ENCODE measurements around the gene CDCA5. TPM values are rescaled to one million over a fixed set of nuclear protein-coding genes. Genes with fewer than 3 reads are reported as not detected.
A peak's percentile ranks its signal among the peaks of the same experiment; 100 is the strongest.

CDCA5 gene
- total RNA-seq, 1 donor from 2014 or later: 9.0 TPM

DNA sequence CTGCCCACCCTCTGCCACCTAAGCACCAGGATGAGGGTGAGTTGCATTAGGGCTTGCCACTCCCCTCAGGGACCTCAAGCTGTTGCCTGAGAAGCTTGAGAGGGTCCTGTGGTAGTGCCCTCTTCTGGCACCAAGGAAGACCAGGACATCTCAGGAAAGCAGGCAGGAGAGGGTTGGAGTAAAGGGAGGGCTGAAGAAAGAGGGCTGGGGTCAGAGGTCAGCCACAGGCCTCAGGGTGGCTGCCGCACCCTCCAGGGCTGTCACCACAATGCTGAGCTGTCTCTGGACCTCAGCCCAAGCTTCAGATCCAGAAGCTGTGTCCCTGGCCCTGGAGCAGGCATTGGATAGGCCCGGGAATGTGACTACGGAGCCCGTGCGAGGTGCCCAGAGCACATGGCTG lies 38.8 kb downstream of the CDCA5 start:
- no peak for DNase-seq (ENCODE audit: low read depth, low spot score)

DNA sequence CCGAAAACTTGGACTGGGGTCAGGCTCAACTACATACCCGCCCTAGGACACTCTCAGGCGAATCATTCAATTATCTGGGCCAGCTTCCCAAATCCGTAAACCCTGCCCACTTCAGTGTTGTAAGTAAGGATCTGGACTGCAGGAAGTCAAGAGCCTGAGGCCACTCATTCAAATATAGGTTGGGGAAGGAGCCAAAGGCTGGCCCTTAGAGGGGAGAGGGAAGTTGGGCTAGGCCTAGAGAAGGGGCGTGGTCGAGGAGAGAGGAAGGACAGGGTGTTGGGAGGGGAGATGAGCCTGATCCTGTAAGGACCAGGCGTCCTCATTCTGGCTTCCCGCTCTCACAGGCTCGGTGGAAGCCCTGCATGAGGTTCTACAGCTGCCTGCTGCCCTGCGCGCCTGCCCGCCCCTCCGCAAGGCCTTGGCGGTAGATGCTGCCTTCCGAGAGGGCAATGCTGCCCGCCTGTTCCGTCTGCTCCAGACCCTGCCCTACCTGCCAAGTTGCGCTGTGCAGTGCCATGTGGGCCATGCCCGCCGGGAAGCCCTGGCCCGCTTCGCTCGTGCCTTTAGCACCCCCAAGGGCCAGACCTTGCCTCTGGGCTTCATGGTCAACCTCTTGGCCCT lies 39.8 kb downstream of the CDCA5 start:
- no peak for DNase-seq (ENCODE audit: low read depth, low spot score)

DNA sequence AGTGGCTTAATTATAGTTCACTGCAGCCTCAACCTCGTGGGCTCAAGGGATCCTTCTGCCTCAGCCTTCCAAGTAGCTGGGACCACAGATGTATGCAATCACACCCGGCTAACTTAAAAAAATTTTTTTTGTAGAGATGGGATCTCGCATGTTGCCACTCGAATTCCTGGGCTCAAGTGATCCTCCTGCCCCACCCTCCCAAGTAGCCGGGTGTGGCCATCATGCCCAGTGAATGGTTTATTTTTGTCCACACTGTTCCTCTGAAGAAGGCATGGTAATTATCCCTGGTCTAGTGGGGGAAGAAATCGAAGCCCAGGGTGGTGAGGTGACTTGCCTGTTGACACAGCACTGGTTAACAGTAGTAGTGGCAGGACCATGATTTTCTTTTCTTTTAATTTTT lies 40.9 kb downstream of the CDCA5 start:
- no peak for DNase-seq (ENCODE audit: low read depth, low spot score)

DNA sequence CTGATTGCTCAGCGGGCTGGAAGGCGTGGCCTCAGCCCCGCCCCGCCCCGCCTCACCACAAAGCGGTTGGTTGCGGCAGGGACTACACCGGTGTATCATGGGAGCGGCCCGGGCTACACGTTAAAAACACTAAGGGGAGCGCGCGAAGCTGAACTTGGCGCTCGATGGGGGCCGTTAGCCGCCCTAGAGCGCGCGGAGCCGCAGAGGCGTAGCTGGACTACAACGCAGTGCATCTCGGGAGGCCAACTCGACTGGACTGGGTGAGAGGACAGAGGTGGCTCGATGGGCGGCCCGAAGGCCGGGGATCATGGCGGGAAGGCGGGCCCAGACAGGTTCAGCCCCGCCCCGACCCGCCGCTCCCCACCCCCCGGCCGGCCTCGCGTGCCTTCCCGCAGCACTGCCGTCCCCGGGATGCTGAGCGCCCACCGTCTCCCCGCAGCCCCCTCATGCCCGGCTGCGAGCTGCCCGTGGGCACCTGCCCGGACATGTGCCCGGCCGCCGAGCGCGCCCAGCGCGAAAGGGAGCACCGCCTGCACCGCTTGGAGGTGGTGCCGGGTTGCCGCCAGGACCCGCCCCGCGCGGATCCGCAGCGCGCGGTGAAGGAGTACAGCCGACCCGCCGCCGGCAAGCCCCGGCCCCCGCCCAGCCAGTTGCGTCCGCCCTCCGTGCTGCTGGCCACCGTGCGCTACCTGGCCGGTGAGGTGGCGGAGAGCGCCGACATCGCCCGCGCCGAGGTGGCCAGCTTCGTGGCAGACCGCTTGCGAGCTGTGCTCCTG lies 42.8 kb downstream of the CDCA5 start, which contains the start of gene SAC3D1:
SAC3D1 (plus strand) TSS at position 364 of the 776 bp plus-strand sequence; CDS start at position 447, 83 bp downstream.
- peak; percentile 65 for DNase-seq (ENCODE audit: low read depth, low spot score)

DNA sequence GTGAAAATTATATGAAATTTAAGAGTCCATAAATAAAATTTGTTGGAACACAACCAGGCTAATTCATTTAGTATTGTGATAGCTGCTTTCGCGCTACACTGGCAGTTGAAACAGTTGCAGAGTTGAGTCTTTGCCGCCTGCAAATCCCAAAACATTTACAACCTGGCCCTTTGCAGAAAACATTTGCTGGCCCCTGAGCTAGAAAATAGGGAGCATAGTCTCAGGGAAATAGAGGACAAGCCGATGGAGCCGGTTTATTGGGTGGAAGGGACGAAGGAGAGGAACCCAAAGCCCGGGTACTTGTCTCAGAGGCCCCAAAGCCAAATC lies 43.4 kb downstream of the CDCA5 start:
- DNase-seq (ENCODE audit: low read depth, low spot score): no peak

DNA sequence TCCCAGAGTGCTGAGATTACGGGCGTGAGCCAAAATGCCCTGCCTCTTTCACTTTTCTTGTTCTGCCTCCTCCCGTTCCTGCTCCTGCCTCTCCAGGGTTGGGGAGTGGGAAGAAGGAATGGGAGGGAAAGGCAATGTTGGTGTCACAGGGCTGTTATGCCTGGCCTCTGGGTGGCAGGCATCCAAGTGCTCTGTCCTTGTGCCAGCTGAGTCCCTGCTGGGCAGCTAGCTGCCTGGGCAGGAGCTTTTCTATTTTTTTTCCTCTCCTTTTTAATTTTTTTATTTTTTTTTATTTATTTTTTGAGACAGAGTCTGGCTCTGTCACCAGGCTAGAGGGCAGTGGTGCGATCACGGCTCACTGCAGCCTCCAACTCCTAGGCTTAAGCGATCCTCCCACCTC lies 46.9 kb downstream of the CDCA5 start:
- no peak for DNase-seq (ENCODE audit: low read depth, low spot score)

DNA sequence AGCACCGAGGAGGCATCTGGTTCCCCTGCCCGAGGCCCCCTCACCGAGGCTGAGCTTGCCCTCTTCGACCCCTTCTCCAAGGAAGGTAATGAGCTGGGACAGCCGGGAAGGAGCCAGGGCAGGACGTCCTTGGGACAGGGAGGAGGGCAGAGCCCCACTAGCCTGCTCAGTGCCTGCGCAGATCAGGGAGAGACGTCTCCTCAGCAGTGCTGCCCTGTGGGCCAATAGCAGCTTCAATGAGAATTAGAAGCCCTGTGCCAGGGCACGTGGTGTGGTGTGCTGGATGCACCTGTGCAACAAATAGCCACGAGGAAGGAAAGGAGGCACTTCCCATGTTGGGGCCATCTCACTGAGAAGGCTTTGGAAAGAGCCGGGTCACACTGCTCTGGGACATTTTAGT lies 48.3 kb downstream of the CDCA5 start:
- no peak for DNase-seq (ENCODE audit: low read depth, low spot score)

DNA sequence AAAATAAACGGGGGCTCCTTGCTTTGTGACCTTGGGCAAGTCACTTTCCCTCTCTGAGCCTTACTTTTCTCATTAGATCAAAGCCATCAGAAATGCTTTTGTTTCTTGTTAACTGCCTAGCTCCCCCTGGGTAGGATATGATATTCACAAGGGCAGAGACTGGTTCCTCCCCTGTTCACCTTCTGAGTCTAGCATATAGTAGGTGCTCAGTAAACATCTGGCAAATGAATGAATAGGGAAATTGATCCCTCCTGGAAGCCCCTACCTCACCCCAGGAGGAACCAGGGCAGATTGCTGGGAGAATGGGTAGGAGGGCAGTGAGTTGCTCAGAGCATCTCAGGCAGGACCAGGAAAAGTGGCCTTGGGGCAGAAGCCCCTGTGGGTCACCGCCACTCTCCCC lies 49.4 kb downstream of the CDCA5 start:
- no peak for DNase-seq (ENCODE audit: low read depth, low spot score)

DNA sequence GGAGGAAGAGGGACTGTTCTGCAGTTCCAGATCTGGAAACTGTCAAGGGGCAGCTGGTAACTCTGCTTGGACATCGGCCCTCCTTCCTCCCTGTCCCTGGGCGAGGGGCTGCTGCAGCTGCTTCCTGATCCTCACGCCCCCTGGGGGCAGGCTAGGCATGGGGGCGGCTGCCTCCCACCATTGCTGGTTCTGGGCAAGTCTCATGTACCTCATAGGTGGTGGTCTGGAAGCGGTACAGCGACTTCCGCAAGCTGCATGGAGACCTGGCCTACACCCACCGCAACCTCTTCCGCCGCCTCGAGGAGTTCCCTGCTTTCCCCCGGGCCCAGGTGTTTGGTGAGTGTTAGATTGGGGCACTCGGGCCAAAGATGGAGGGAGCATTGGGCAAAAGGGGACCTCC lies 51.6 kb downstream of the CDCA5 start:
- DNase-seq (ENCODE audit: low read depth, low spot score): no peak

Other genes starting within 250 kb of the CDCA5 start
- gene CDC42BPG, start 239.4 kb downstream of the CDCA5 start, total RNA-seq: 0.20 and 0.25 TPM in 2 replicates
- 110 and 122 TPM in 2 replicates for gene EHD1, start 205.4 kb downstream of the CDCA5 start, total RNA-seq
- 8.8 and 9.6 TPM in 2 replicates for gene ATG2A, start 166.8 kb downstream of the CDCA5 start, total RNA-seq
- gene PPP2R5B, start 159.4 kb downstream of the CDCA5 start, total RNA-seq: 9.7 and 12.1 TPM in 2 replicates
- gene GPHA2, start 148.1 kb downstream of the CDCA5 start, total RNA-seq: not detected in 2 replicates
- gene MAJIN, start 111.9 kb downstream of the CDCA5 start, total RNA-seq: not detected in 2 replicates
- 0.40 and 1.1 TPM in 2 replicates for gene BATF2, start 87.1 kb downstream of the CDCA5 start, total RNA-seq
- 93.5 and 124 TPM in 2 replicates for gene ARL2, start 69.9 kb downstream of the CDCA5 start, total RNA-seq
- gene SNX15, start 56.6 kb downstream of the CDCA5 start, total RNA-seq: 8.2 and 10.5 TPM in 2 replicates
- 9.4 and 11.4 TPM in 2 replicates for gene SAC3D1, start 42.8 kb downstream of the CDCA5 start, total RNA-seq
- gene NAALADL1, start 25.5 kb downstream of the CDCA5 start, total RNA-seq: 10.7 and 15.9 TPM in 2 replicates
- gene ZFPL1, start 182 bp upstream of the CDCA5 start, total RNA-seq: 32.9 and 34.6 TPM in 2 replicates
- gene VPS51, start 12.2 kb upstream of the CDCA5 start, total RNA-seq: 174 and 190 TPM in 2 replicates
- gene TM7SF2, start 27.8 kb upstream of the CDCA5 start, total RNA-seq: 20.6 and 28.7 TPM in 2 replicates
- gene ZNHIT2, start 33.7 kb upstream of the CDCA5 start, total RNA-seq: 10.0 and 11.3 TPM in 2 replicates
- 222 and 473 TPM in 2 replicates for gene FAU, start 38.1 kb upstream of the CDCA5 start, total RNA-seq
- gene MRPL49, start 38.3 kb upstream of the CDCA5 start, total RNA-seq: 52.2 and 58.2 TPM in 2 replicates
- gene SYVN1, start 50.5 kb upstream of the CDCA5 start, total RNA-seq: 7.1 and 11.4 TPM in 2 replicates
- gene SPDYC, start 86.2 kb upstream of the CDCA5 start, total RNA-seq: not detected in 2 replicates
- 151 and 203 TPM in 2 replicates for gene CAPN1, start 97.9 kb upstream of the CDCA5 start, total RNA-seq
- gene POLA2, start 177.9 kb upstream of the CDCA5 start, total RNA-seq: 9.2 and 15.3 TPM in 2 replicates
- 19.5 and 22.5 TPM in 2 replicates for gene CDC42EP2, start 230.8 kb upstream of the CDCA5 start, total RNA-seq
- 24.3 and 38.3 TPM in 2 replicates for gene DPF2, start 249.8 kb upstream of the CDCA5 start, total RNA-seq